M059J (cell line): ENCODE measurements around the gene BPIFB3. TPM values are rescaled to one million over a fixed set of nuclear protein-coding genes. Genes with fewer than 3 reads are reported as not detected.
"Not testable (repeated sequence)": the region's sequence is repeated elsewhere in the genome, so short reads cannot be mapped to it uniquely, and the experiment has no call there.

ENCODE experiments used
- DNase-seq: peaks from one replicate; pipeline ENCODE4 v3.0.0-alpha.2; 2012; ENCODE audit warnings: low read depth
- total RNA-seq: library from RNA; depleted of rRNA; stranded (reverse); fragments of >200 nt; shearing (Covaris generic); gene quantifications from 2 replicates; pipeline ENCODE4 v1.2.3, GENCODE V29; 2014

BPIFB3 gene
- total RNA-seq, 1 experiment from 2014 or later = not detected

- no peak for DNase-seq
These were observed 25.6 kb upstream of the BPIFB3 start for GRCh38 chr20:33027769-33028751.

- DNase-seq = no peak
These were observed 24.8 kb upstream of the BPIFB3 start for GRCh38 chr20:33028875-33029274.

GRCh38 chr20:33030076-33030475 is 23.6 kb upstream of the BPIFB3 start:
- no peak for DNase-seq

GRCh38 chr20:33030569-33030968 is 23.1 kb upstream of the BPIFB3 start:
- no peak for DNase-seq

DNA sequence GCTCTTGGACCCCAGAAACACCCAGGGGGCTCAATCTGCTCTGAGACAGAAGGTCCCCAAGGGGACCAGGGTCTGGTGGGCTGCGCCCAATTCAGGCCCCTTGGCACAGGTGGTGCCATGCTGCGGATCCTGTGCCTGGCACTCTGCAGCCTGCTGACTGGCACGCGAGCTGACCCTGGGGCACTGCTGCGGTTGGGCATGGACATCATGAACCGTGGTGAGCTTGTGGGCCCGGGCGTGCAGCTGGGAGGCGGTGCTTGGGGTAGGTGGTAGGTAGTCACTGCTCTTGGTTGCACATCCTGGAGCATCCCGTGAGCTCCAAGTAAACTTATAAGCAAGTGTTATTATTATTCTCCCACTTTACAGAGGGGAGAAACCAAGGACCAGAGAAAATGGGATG is 22.2 kb upstream of the BPIFB3 start, which contains the start of gene BPIFB6:
TSS of gene BPIFB6 (plus strand) at position 118 of the 400 bp plus-strand sequence. CDS start at position 118, 0 bp downstream.
- peak; percentile 34 for DNase-seq

- DNase-seq = no peak
These were observed 21.1 kb upstream of the BPIFB3 start for GRCh38 chr20:33032555-33032954.

GRCh38 chr20:33033381-33033780 is 20.3 kb upstream of the BPIFB3 start:
- DNase-seq = no peak

DNA sequence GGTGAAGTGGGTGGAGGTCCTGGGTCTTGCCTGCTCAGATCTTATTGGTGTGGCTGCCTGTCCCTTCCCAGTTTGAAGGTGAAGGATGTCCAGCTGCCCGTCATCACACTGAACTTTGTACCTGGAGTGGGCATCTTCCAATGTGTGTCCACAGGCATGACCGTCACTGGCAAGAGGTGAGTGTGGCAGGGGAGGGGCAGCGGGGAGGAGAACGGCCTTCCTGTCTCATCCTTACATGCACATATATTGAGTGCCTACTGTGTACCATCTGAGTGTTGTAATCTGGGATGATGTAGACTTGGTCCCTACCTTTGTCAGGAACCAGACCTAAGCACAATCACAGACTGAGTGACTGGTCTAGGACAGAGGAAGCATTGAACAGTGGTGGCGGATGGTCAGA is 19.6 kb upstream of the BPIFB3 start:
- no peak for DNase-seq

- DNase-seq = no peak
These were observed 18.7 kb upstream of the BPIFB3 start for GRCh38 chr20:33034901-33035492.

DNA sequence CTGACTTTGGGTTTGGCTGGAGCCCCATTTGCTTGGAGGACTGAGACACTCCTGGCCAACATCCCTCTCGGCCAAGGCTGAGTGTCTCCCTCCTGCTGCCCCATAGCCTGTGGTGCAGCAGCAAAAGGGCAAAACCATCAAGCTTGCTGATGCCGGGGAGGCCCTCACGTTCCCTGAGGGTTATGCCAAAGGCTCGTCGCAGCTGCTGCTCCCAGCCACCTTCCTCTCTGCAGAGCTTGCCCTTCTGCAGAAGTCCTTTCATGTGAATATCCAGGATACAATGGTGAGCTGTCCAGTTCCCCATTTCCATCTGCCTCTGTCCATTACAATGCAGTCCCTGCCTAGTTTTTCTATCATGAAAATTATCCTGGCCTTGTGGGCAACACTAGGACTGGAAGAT is 16.2 kb upstream of the BPIFB3 start:
- DNase-seq = no peak

GRCh38 chr20:33038243-33038642 is 15.5 kb upstream of the BPIFB3 start:
- no peak for DNase-seq

DNA sequence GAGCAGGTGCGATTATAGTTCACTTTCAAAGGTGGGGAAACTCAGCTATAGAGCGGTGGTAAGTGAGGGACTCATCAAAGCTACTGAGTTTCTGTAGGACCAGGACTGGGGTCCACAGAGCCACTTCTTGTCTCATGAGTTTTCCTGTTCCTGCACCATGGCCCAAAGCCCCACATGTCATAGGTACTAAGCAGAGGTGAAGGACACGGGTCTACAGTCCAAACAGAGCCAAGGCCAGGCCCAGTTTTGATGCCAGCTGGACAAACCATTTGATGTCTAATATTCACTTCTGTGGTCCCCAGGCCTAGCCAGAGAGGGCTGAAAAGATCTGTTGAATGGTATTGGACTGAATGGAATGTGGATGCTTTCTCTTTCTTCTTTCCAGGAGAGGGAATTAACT is 11.3 kb upstream of the BPIFB3 start:
- no peak for DNase-seq

DNA sequence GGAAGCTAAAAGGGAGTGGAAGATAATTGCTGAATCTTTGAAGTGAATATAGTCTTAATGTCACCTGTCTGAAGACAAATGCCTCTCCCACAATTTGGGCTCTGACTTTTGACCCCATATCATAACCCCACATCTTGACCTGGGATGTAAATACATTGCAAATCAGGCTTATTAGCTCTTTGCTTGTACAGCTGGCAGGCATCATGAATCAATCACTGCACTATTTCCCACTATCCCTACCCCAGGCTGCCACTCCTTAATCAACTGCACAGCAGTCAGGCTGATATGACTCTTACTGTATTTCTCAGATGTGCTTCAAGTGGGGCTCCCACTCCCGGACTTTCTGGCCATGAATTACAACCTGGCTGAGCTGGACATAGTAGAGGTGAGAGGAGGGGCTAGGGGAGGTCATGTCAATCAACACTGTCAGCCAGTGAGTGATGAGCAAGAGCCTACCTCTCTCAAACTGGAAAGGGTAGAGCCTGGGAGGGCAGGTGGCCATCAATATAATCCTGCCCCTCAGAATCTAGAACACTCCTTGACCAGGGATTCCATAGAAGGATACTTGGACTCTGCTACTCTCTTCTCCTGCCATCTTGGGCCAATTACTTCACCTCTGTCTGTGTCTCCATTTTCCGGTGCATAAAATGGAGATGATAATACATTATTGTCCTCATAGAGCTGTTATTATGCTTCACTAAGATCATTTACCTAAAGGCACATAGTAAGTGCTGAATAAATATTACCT is 10.5 kb upstream of the BPIFB3 start:
- DNase-seq = no peak

GRCh38 chr20:33043731-33044181 is 9.9 kb upstream of the BPIFB3 start:
- no peak for DNase-seq

DNA sequence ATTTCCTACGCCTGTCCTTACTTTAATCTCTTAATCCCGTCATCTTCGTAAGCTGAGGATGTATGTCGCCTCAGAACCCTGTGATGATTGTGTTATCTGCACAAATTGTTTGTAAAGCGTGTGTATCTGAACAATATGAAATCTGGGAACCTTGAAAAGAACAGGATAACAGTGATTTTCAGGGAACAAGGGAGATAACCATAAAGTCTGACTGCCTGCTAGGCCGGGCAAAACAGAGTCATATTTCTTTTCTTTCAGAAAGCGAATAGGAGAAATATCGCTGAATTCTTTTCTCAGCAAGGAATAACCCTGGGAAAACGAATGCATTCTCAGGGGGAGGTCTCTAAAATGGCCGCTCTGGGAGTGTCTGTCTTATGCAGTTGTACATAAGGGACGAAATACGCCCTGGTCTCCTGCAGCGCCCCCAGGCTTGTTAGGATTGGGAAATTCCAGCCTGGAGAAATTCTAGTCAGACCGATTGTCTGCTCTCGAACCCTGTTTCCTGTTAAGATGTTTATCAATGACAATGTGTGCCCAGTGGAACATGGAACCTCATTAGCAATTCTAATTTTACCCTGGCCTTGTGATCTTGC is 8.5 kb upstream of the BPIFB3 start:
- not testable (repeated sequence) for DNase-seq

GRCh38 chr20:33046412-33046811 is 7.3 kb upstream of the BPIFB3 start:
- peak; percentile 12 for DNase-seq

GRCh38 chr20:33051333-33051732 is 2.4 kb upstream of the BPIFB3 start:
- DNase-seq = no peak

DNA sequence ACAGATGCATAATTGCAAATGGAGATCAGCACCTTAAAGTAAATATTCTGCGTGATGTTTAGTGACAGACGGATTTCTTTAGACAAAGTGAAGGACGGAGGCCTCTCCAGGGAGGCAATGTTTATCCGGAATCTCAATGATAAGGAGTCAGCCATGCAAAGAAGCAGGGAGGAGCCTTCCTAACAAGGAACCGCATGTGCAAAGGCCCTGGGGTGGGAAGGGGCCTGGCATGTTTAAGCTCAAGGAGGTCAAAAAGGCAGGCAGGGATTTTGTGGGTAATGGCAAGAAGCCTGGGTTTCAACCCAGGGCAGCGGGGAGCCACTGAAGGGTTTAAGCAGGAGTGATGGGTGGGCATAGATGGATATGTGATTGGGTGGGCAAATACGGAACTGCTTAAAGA is 678 bp downstream of the BPIFB3 start:
- DNase-seq = no peak

GRCh38 chr20:33054791-33055190 is 1.1 kb downstream of the BPIFB3 start:
- no peak for DNase-seq

DNA sequence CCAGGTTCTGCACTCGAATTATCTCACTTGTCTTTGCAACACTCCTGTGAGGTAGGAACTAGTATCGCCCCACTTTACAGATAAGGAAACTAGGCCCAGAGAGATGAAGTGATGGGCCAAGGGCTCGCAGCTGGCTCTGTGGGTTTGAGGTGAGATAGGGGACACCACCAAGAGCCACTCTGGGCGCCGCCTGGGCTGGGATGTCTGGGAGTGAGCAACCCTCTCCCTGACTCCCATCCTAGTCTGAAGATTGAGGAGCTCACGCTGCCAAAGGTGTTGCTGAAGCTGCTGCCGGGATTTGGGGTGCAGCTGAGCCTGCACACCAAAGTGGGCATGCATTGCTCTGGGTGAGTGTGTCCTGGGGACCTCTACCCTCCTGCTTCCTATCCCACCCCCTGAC is 5.4 kb downstream of the BPIFB3 start:
- no peak for DNase-seq

DNA sequence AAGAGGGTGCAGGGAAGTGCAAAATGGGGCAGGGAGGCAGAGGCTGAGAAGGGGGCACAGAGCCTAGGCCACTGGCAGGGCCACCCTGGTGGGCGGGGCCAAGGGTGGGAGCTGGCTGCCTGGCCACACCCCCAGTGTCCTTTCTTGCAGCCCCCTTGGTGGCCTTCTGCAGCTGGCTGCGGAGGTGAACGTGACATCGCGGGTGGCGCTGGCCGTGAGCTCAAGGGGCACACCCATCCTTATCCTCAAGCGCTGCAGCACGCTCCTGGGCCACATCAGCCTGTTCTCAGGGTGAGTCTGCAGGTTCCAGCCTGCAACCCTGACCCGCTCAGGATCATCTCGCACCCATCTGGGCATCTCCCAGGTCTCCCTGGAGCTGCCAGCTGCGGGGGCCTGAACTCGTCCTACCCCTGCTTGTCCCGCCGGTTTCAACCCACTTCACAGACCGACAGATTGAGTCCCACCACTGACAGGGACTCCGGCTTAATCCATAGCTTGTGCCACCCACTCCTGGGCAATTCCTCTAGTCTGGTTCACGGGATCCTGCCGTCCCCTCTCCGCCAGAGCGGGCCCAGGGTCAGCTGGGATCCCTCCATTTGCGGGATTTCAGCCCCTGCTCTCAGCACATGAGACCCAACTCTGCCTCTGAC is 6.2 kb downstream of the BPIFB3 start:
- DNase-seq = no peak
